ENCODE measurements around the gene ACAA2.

Gene ACAA2

GRCh38 chr18:49767111-49768050, 46.0 kb downstream of the ACAA2 start:
- no peak for DNase-seq (ENCODE audit: low read depth in 2 of 2)

GRCh38 chr18:49766646-49767045, 46.7 kb downstream of the ACAA2 start:
- DNase-seq (ENCODE audit: low read depth in 2 of 2) = no peak

- no peak for DNase-seq (ENCODE audit: low read depth in 2 of 2)
Measured at GRCh38 chr18:49764032-49764431, 49.3 kb downstream of the ACAA2 start.

GRCh38 chr18:49763590-49763989, 49.7 kb downstream of the ACAA2 start:
- no peak for DNase-seq (ENCODE audit: low read depth in 2 of 2)

GRCh38 chr18:49762191-49763077, 50.9 kb downstream of the ACAA2 start:
- DNase-seq (ENCODE audit: low read depth in 2 of 2) = no peak

GRCh38 chr18:49761771-49762170, 51.6 kb downstream of the ACAA2 start:
- DNase-seq (ENCODE audit: low read depth in 2 of 2) = no peak

GRCh38 chr18:49758263-49758610, 55.1 kb downstream of the ACAA2 start:
- DNase-seq (ENCODE audit: low read depth in 2 of 2) = no peak

- DNase-seq (ENCODE audit: low read depth in 2 of 2) = peak in 1 of 2 donors; percentile 6
Measured at GRCh38 chr18:49757513-49758262, 55.6 kb downstream of the ACAA2 start.

GRCh38 chr18:49756671-49757362, 56.5 kb downstream of the ACAA2 start:
- DNase-seq (ENCODE audit: low read depth in 2 of 2) = no peak

- no peak for DNase-seq (ENCODE audit: low read depth in 2 of 2)
Measured at GRCh38 chr18:49756135-49756534, 57.2 kb downstream of the ACAA2 start.

- no peak for DNase-seq (ENCODE audit: low read depth in 2 of 2)
Measured at GRCh38 chr18:49755489-49755888, 57.8 kb downstream of the ACAA2 start.

- DNase-seq (ENCODE audit: low read depth in 2 of 2) = no peak
Measured at GRCh38 chr18:49754866-49755265, 58.5 kb downstream of the ACAA2 start.

GRCh38 chr18:49753643-49754042, 59.7 kb downstream of the ACAA2 start:
- no peak for DNase-seq (ENCODE audit: low read depth in 2 of 2)

GRCh38 chr18:49752095-49752457, 61.3 kb downstream of the ACAA2 start:
- DNase-seq (ENCODE audit: low read depth in 2 of 2) = no peak

- DNase-seq (ENCODE audit: low read depth in 2 of 2) = no peak
Measured at GRCh38 chr18:49751427-49752094, 61.8 kb downstream of the ACAA2 start.

GRCh38 chr18:49749563-49749962, 63.8 kb downstream of the ACAA2 start:
- no peak for DNase-seq (ENCODE audit: low read depth in 2 of 2)

- DNase-seq (ENCODE audit: low read depth in 2 of 2) = no peak
Measured at GRCh38 chr18:49747876-49748275, 65.5 kb downstream of the ACAA2 start.

GRCh38 chr18:49745045-49746014, 68.0 kb downstream of the ACAA2 start:
- no peak for DNase-seq (ENCODE audit: low read depth in 2 of 2)

- DNase-seq (ENCODE audit: low read depth in 2 of 2) = no peak
Measured at GRCh38 chr18:49744376-49745008, 68.8 kb downstream of the ACAA2 start.

Data from stimulated activated CD4-positive, alpha-beta T cell treated with anti-CD3 and anti-CD28 coated beads, Interleukin-4, amount 100 ng/mL, for 48 hours (primary cell).